ENCODE data around the gene ANKS1A.

DNA sequence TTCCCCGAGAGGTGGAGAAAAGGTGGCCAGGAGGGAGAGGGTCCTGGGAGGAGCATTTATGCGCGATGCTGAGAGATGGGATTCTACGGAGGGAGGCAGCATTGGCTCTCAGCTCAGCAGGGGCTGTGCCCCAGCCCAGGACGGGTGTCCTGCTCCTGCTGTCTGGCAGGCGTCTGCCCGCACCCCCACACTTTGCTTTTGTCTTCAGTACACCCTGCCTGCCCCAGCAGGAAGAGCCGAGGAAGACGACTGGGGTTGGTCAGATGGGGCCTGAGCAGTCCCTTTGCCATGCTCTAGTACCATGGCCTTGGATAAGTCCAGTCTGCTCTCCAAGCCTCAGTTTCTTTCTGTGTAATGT is 183.6 kb downstream of the ANKS1A start:
- TF ChIP-seq, protein P1, sequence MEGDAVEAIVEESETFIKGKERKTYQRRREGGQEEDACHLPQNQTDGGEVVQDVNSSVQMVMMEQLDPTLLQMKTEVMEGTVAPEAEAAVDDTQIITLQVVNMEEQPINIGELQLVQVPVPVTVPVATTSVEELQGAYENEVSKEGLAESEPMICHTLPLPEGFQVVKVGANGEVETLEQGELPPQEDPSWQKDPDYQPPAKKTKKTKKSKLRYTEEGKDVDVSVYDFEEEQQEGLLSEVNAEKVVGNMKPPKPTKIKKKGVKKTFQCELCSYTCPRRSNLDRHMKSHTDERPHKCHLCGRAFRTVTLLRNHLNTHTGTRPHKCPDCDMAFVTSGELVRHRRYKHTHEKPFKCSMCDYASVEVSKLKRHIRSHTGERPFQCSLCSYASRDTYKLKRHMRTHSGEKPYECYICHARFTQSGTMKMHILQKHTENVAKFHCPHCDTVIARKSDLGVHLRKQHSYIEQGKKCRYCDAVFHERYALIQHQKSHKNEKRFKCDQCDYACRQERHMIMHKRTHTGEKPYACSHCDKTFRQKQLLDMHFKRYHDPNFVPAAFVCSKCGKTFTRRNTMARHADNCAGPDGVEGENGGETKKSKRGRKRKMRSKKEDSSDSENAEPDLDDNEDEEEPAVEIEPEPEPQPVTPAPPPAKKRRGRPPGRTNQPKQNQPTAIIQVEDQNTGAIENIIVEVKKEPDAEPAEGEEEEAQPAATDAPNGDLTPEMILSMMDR (IDR thresholded peaks at IDR 0.05), result no peak
- TF ChIP-seq POLR2A (IDR thresholded peaks at IDR 0.05), result no peak
